Tibial artery (tissue), 4 donors: ENCODE results near the gene IFNLR1.

ENCODE experiments used
- DNase-seq, 2 donors: peaks; one replicate each; pipeline ENCODE4 v3.0.0-alpha.2; 2019
- H3K27ac ChIP-seq, 2 donors: fragments of 200-600 bp; sonication (generic) in 1 of 2; 1 replicate in 1 of 2; 2 replicates in 1 of 2; pipeline ENCODE4 v1.5.1; 2018 to 2019; ENCODE audit warnings: mild to moderate bottlenecking in 1 of 2
- H3K27me3 ChIP-seq, 2 donors: fragments of 200-600 bp; sonication (generic) in 1 of 2; one replicate each; pipeline versions ENCODE4 v1.5.1 to v1.6.0; 2016 to 2019
- H3K36me3 ChIP-seq, 3 donors: fragments of 200-600 bp; sonication (generic) in 2 of 3; one replicate each; pipeline ENCODE4 v1.5.1; 2016 to 2019; ENCODE audit warnings: mild to moderate bottlenecking in 2 of 3
- H3K4me1 ChIP-seq, 4 donors: fragments of 200-600 bp; sonication (generic) in 2 of 4; 1 replicate in 3 of 4; 2 replicates in 1 of 4; pipeline ENCODE4 v1.5.1; 2016 to 2019
- H3K4me3 ChIP-seq, 2 donors: fragments of 200-600 bp; sonication (generic) in 1 of 2; 1 replicate in 1 of 2; 2 replicates in 1 of 2; pipeline ENCODE4 v1.5.1; 2018 to 2019; ENCODE audit warnings: mild to moderate bottlenecking in 2 of 2
- H3K9me3 ChIP-seq, 3 donors: fragments of 200-600 bp; sonication (generic) in 1 of 3; one replicate each; pipeline ENCODE4 v1.5.1; 2016 to 2019
- CTCF ChIP-seq, 2 experiments: fragments of 200-600 bp in 1 of 2; fragments of 450-650 bp in 1 of 2; IDR thresholded peaks; one replicate each; pipeline ENCODE4 v1.5.1; 2017 to 2019; ENCODE audit warnings: antibody characterized with exemption in 2 of 2, mild to moderate bottlenecking in 1 of 2, moderate library complexity in 1 of 2
- intact Hi-C: fragments of 100-400 bp; cut with DNase I; formaldehyde crosslinking; loops from one replicate; pipeline ENCODE4 v1.15.0; 2023; ENCODE audit warnings: low total_unique reads

Gene IFNLR1

DNA sequence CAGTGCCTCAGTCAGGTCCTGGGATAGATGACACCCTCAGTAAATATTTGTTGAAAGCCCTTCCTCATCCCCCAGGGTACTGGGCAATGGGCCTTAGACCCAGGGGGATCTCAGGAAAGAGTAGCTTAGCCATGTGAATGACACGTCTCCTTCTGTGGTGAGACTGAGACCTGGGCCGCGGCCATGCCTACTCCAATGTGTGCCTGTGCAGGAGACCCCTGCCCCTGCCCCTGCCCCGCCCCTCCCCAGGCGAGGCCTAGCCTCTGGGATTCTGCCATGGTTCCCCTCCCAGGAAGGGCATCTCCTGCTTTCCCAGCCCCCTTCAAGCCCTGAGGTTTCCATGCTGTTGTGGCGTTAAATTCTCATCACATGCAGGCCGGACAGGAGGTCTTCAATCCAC, 82.2 kb downstream of the IFNLR1 start:
- Histone ChIP-seq H3K27me3 (no peaks in the 10 kb centered on the region), H3K9me3 (no peaks in the 10 kb centered on the region), H3K4me3 (no peak overlapping the region), H3K36me3 (no peaks in the 10 kb centered on the region), H3K4me1 (peaks cover 0 to 27% (median 18%) of the 10 kb centered on the region in 4 donors), H3K27ac (no peak overlapping the region)
- TF ChIP-seq CTCF (IDR thresholded peaks at IDR 0.05), result no peak
- intact Hi-C loops, result loop anchor here (5.0 kb wide), 1 partner anchor 33 kb away; no protein-coding TSS in a partner anchor
- no peak for DNase-seq
